Upper lobe of left lung (tissue), 4 donors: ENCODE data around the gene KIF26B.

Source experiments
- EP300 ChIP-seq, 4 donors: sonication (generic); formaldehyde crosslinking; IDR thresholded peaks; one replicate each; pipeline ENCODE4 v1.5.1; 2017; ENCODE audit warnings: antibody characterized with exemption in 4 of 4, control low read depth in 2 of 4
- POLR2A ChIP-seq, 4 donors: fragments of 450-650 bp; IDR thresholded peaks; one replicate each; pipeline ENCODE4 v1.5.1; 2016 to 2017; ENCODE audit warnings: antibody characterized with exemption in 4 of 4, mild to moderate bottlenecking in 2 of 4
- POLR2AphosphoS5 ChIP-seq, 2 donors: sonication (generic); formaldehyde crosslinking; IDR thresholded peaks; one replicate each; pipeline ENCODE4 v1.5.1; 2017; ENCODE audit warnings: antibody characterized with exemption in 2 of 2
- TF ChIP-seq, protein P1 (sequence below), 6 experiments: fragments of 450-650 bp in 4 of 6; fragments of 200-600 bp in 2 of 6; sonication (generic) in 2 of 6; IDR thresholded peaks; one replicate each; pipeline ENCODE4 v1.5.1; 2016 to 2019; ENCODE audit warnings: antibody characterized with exemption in 6 of 6

DNA sequence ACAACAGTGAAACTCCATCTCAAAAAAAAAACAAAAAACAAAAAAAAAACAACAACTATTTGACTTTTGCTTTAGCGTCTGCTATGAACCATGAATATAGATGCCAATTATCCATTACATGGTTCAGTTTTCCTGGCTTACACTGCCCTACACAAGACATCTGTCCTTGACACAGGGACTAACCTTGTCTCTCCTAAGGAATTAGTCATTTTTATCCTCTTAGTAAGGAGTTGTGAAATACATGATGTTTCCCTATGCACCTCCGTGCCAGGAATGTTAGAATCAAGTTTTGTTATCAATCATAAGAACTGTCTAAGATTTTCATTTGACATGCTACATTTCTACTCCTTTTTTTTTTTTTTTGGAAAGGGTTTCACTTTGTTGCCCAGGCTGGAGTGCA is 241.8 kb downstream of the KIF26B start:
- no peak for TF ChIP-seq EP300 (IDR thresholded peaks at IDR 0.05)
- TF ChIP-seq, protein P1, sequence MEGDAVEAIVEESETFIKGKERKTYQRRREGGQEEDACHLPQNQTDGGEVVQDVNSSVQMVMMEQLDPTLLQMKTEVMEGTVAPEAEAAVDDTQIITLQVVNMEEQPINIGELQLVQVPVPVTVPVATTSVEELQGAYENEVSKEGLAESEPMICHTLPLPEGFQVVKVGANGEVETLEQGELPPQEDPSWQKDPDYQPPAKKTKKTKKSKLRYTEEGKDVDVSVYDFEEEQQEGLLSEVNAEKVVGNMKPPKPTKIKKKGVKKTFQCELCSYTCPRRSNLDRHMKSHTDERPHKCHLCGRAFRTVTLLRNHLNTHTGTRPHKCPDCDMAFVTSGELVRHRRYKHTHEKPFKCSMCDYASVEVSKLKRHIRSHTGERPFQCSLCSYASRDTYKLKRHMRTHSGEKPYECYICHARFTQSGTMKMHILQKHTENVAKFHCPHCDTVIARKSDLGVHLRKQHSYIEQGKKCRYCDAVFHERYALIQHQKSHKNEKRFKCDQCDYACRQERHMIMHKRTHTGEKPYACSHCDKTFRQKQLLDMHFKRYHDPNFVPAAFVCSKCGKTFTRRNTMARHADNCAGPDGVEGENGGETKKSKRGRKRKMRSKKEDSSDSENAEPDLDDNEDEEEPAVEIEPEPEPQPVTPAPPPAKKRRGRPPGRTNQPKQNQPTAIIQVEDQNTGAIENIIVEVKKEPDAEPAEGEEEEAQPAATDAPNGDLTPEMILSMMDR (IDR thresholded peaks at IDR 0.05): no peak
- no peak for TF ChIP-seq POLR2A (IDR thresholded peaks at IDR 0.05)
- no peak for TF ChIP-seq POLR2AphosphoS5 (IDR thresholded peaks at IDR 0.05)
